Cardiac muscle cell (in vitro differentiated cells and primary cell): ENCODE results near the gene NOSIP. TPM values are rescaled to one million over a fixed set of nuclear protein-coding genes. Genes with fewer than 3 reads are reported as not detected.

ENCODE experiments used
- DNase-seq, 2 donors: peaks; one replicate each; pipeline versions ENCODE4 v3.0.0 to v3.0.0-alpha.2; 2010 to 2017; ENCODE audit warnings: low read depth in 1 of 2, low spot score in 1 of 2
- H3K27ac ChIP-seq: fragments of 200-600 bp; sonication (generic); 2 replicates; pipeline ENCODE4 v1.5.1; 2016
- H3K27me3 ChIP-seq: fragments of 200-600 bp; sonication (generic); 2 replicates; pipeline ENCODE4 v1.6.0; 2016; ENCODE audit warnings: control low read depth
- H3K36me3 ChIP-seq: fragments of 200-600 bp; sonication (generic); 2 replicates; pipeline ENCODE4 v1.5.1; 2016; ENCODE audit warnings: control low read depth
- H3K4me1 ChIP-seq: fragments of 200-600 bp; sonication (generic); 2 replicates; pipeline ENCODE4 v1.8.1; 2017; ENCODE audit warnings: low read depth, mild to moderate bottlenecking, mixed run types
- H3K4me3 ChIP-seq: fragments of 200-600 bp; sonication (generic); 2 replicates; pipeline ENCODE4 v1.5.1; 2016; ENCODE audit warnings: mild to moderate bottlenecking
- H3K9me3 ChIP-seq: fragments of 200-600 bp; sonication (generic); 2 replicates; pipeline ENCODE4 v1.5.1; 2017; ENCODE audit warnings: low read depth, mild to moderate bottlenecking, control low read depth
- polyA plus RNA-seq: library from polyadenylated mRNA; unstranded; fragments of >200 nt; fragmentation: Nextera tagmentation; extraction: Ambion mirVana; gene quantifications from 2 replicates; pipeline ENCODE4 v1.2.1, GENCODE V29; 2016
- total RNA-seq: library from RNA; depleted of rRNA; stranded (reverse); fragments of >200 nt; gene quantifications from 2 replicates; pipeline ENCODE4 v1.2.3, GENCODE V29; 2016
- TF ChIP-seq, protein P1 (sequence below): IDR thresholded peaks from 2 replicates; pipeline ENCODE4 v1.5.1; 2012; ENCODE audit warnings: low read depth, mild to moderate bottlenecking, low read length

Gene NOSIP
- total and polyA plus RNA-seq, 2 experiments from 2014 or later, result 120 to 193 TPM

DNA sequence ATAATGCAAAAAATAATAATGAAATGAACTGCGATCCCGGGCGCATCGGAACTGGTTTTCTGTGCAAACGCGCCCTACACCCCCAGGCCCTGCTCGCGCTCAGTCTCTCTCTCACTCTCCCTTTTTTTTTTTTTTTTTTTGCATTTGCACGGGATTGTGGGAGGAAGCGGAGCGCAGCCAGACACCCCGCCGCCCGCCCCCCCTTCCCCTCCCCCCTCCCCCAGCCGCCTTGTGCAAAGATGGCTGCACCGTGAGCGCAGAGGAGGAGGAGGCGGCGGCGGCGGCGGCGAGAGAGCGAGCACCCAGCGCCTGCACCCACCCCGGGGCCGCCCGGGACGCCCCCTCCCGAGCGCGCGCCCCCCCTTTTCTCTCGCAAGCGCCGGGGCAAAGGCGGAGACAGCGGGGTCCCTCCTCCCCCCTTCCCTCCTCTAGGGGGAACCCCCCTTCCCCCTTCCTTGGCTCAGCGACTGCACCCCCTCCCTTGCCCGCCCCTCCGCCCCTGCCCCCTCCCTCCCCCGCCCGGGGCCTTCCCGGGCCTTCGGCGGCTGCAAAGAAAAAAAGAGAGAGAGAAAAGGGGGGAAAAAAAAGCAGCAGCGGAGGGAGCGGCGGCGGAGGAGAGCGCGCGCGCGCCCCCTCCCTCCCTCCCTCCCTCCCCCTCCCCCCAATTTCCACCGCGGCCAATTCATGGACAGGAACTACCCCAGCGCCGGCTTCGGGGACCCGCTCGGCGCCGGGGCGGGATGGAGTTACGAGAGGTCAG lies 10.8 kb upstream of the NOSIP start, which contains the start of gene PRR12:
TSS of gene PRR12 (plus strand) at position 212 of the 760 bp plus-strand sequence. CDS start at position 685, 473 bp downstream.
- H3K27ac ChIP-seq, result peak within 1 kb of the TSS; percentile 82
- peak within 1 kb of the TSS; percentile 99 for H3K4me3 ChIP-seq
- peaks cover 13% of the 10 kb centered on the region for H3K36me3 ChIP-seq
- TF ChIP-seq, protein P1, sequence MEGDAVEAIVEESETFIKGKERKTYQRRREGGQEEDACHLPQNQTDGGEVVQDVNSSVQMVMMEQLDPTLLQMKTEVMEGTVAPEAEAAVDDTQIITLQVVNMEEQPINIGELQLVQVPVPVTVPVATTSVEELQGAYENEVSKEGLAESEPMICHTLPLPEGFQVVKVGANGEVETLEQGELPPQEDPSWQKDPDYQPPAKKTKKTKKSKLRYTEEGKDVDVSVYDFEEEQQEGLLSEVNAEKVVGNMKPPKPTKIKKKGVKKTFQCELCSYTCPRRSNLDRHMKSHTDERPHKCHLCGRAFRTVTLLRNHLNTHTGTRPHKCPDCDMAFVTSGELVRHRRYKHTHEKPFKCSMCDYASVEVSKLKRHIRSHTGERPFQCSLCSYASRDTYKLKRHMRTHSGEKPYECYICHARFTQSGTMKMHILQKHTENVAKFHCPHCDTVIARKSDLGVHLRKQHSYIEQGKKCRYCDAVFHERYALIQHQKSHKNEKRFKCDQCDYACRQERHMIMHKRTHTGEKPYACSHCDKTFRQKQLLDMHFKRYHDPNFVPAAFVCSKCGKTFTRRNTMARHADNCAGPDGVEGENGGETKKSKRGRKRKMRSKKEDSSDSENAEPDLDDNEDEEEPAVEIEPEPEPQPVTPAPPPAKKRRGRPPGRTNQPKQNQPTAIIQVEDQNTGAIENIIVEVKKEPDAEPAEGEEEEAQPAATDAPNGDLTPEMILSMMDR, result no peak
- H3K9me3 ChIP-seq, result no peaks in the 10 kb centered on the region
- DNase-seq, result peak; percentile 72 to 77
- H3K4me1 ChIP-seq, result peaks cover 20% of the 10 kb centered on the region
- no peaks in the 10 kb centered on the region for H3K27me3 ChIP-seq

DNA sequence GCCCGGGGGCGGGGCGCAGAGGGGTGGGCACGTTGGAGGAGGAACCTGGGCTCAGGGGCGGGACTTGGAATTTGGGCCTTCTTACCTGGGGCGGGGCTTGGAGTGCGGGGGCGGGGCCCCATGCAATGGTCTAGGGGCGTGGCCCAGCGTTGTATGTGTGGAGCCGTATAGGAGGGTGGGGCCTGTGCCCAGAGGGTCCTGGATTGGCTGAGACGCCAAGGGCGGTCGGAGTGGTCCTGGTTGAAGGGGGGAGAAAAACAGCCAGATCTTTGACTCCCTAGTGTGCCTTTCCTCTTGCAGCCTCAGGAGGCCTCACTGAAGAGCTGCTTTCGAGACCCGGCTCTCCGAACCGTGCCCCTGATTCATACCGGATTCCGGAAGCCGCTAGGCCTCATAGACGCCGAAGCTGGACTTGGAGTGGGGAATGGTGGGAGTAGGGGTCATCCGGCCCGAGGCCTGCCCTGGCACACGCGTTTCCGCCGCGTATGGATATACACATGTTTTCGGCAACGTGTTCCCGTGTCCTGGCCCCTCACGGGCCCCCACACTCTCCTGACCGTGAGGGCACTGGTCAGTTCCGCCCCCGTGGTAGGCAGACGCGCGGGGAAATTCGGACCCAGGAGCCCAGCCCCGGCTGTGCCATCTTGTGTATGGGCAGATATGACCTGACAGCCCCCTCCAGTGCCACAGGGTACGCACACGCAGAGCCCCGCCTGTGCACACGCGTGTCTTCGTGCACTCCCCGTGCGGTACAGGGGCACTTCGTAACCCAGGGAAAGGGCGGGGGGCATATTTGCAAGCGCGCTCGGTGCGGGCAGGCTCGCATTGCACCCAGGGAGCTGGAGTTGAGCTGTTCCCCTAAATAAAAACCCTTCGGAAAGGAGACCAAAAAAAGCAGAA lies 10.0 kb upstream of the NOSIP start:
- TF ChIP-seq, protein P1, result peak; percentile 6
- peaks cover 20% of the 10 kb centered on the region for H3K4me1 ChIP-seq

DNA sequence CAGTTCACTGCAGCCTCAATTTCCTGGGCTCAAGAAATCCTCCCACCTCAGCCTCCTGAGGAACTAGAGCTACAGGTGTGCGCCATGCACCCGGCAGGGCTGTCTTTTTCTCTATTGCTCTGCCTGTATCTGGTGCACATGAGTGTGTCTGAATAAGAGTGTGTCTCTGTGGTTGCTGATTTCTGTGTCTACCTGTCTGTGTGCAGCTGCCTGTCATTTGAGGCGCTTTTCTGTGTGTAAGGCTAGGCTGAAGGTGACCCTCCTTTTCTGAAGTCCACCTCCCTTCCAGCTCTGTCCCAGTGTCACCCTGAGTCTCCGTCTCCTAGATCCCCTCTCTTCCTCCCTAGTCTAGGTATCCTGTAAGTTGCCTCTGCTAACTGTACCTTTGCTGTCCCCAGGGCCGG lies 9.1 kb upstream of the NOSIP start:
- DNase-seq, result no peak
- Histone ChIP-seq H3K27ac (peak overlapping the region; percentile 47), H3K4me3 (no peak overlapping the region), H3K36me3 (peaks cover 5% of the 10 kb centered on the region), H3K9me3 (no peaks in the 10 kb centered on the region), H3K4me1 (peaks cover 20% of the 10 kb centered on the region), H3K27me3 (no peaks in the 10 kb centered on the region)
- TF ChIP-seq, protein P1, result no peak

More for the DNA sequence above, 10.0 kb upstream of the NOSIP start:
- Histone ChIP-seq H3K4me3 (peak overlapping the region; percentile 99), H3K27me3 (no peaks in the 10 kb centered on the region), H3K27ac (peak overlapping the region; percentile 82), H3K36me3 (peaks cover 13% of the 10 kb centered on the region), H3K9me3 (no peaks in the 10 kb centered on the region)
- peak; percentile 97 to 99 for DNase-seq

DNA sequence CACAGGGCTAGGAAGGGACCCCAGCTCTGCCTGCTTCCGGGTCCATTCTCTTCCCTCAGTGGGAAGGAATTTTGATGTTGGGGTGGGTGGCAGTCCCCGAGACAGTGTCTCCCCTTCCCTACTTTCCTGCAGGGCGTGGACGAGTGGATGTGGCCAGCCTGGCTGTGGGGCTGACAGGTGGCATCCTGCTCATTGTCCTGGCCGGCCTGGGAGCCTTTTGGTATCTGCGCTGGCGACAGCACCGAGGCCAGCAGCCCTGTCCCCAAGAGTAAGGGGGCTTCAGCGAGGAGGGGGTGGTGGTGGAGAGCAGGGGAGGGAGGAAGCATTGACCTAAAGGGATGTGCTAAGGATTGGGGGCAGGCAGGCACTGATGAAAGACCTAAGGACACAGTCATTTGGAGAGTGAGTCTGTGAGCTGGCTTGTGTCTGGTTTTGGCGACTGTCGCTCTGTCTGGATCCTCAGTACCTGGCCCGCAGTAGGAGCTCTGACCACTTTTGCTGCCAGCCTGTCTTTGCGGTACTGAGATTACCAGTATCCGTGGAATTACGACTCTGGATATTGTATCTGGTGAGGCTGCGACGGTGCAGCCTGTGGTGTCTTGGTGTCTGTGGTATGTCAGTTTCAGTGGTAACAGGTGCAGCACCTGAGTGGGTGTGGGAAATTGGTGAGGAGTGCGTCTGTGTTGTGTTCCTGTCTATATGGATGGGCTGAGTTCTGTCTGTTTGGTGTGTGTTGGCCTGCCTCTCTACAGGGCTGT lies 8.2 kb upstream of the NOSIP start:
- TF ChIP-seq, protein P1, result no peak
- Histone ChIP-seq H3K27me3 (no peaks in the 10 kb centered on the region), H3K36me3 (no peaks in the 10 kb centered on the region), H3K27ac (peak overlapping the region; percentile 31), H3K4me3 (no peak overlapping the region), H3K4me1 (peaks cover 14% of the 10 kb centered on the region), H3K9me3 (no peaks in the 10 kb centered on the region)
- DNase-seq, result no peak

DNA sequence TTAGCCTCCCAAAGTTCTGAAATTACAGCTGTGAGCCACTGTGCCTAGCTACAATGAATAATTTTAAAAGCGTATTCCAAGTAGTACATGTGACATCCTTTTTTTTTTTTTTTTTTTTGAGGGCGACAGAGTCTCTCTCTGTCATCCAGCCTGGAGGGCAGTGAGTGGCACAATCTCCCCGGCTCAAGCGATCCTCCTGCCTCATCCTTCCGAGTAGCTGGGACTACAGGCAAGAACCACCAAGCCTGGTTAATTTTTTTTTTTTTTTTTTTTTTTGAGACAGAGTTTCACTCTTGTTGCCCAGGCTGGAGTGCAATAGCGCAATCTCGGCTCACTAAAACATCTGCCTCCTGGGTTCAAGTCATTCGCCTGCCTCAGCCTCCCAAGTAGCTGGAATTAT lies 6.9 kb upstream of the NOSIP start:
- DNase-seq, result no peak
- H3K36me3 ChIP-seq, result no peaks in the 10 kb centered on the region
- H3K27me3 ChIP-seq, result no peaks in the 10 kb centered on the region
- H3K4me3 ChIP-seq, result no peak overlapping the region
- H3K9me3 ChIP-seq, result no peaks in the 10 kb centered on the region
- H3K27ac ChIP-seq, result no peak overlapping the region
- TF ChIP-seq, protein P1, result no peak
- peaks cover 5% of the 10 kb centered on the region for H3K4me1 ChIP-seq
